Stimulated activated naive CD8-positive, alpha-beta T cell treated with anti-CD3 and anti-CD28 coated beads, Interleukin-15, Interleukin-2, amounts not matched to agents 100 U/mL and 50 U/mL, for 24 hours (primary cell): ENCODE measurements around the gene KRTAP10-1.
"Not testable (repeated sequence)": the region's sequence is repeated elsewhere in the genome, so short reads cannot be mapped to it uniquely, and the experiment has no call there.

Experiments
- ATAC-seq: fragments of 150-1000 bp; cut with Tn5 transposase; one replicate; pipeline ENCODE4 v1.10.0; 2021
- DNase-seq: peaks from one replicate; pipeline ENCODE4 v3.0.0; 2021

Gene KRTAP10-1

GRCh38 chr21:44539991-44540666 is at the start of gene KRTAP10-1:
TSS of gene KRTAP10-1 (minus strand) at chr21:44540195. CDS start at chr21:44540150, 45 bp downstream.
- ATAC-seq (no peak), DNase-seq (no peak)

GRCh38 chr21:44589094-44589493 is 49.1 kb upstream of the KRTAP10-1 start:
- no peak for DNase-seq
- no peak for ATAC-seq

- ATAC-seq (no peak), DNase-seq (no peak)
These were observed 45.9 kb upstream of the KRTAP10-1 start for GRCh38 chr21:44585892-44586291.

- no peak for DNase-seq
- ATAC-seq = peak; percentile 32
These were observed 43.8 kb upstream of the KRTAP10-1 start for GRCh38 chr21:44583800-44584147.

- ATAC-seq (no peak), DNase-seq (no peak)
These were observed 43.2 kb upstream of the KRTAP10-1 start for GRCh38 chr21:44583089-44583799.

- ATAC-seq = no peak
- no peak for DNase-seq
These were observed 42.1 kb upstream of the KRTAP10-1 start for GRCh38 chr21:44582055-44582454.

GRCh38 chr21:44581158-44581557 is 41.2 kb upstream of the KRTAP10-1 start:
- no peak for DNase-seq
- no peak for ATAC-seq

GRCh38 chr21:44580231-44580821 is 40.3 kb upstream of the KRTAP10-1 start, which contains the start of gene KRTAP10-5:
TSS of gene KRTAP10-5 (minus strand) at chr21:44580604. CDS start at chr21:44580578, 26 bp downstream.
- not testable (repeated sequence) for DNase-seq, ATAC-seq

- no peak for DNase-seq
- no peak for ATAC-seq
These were observed 39.8 kb upstream of the KRTAP10-1 start for GRCh38 chr21:44579833-44580144.

GRCh38 chr21:44579056-44579832 is 39.2 kb upstream of the KRTAP10-1 start:
- ATAC-seq (peak; percentile 19), DNase-seq (no peak)

GRCh38 chr21:44578371-44579055 is 38.5 kb upstream of the KRTAP10-1 start:
- ATAC-seq = no peak
- DNase-seq = no peak

- ATAC-seq (no peak), DNase-seq (no peak)
These were observed 36.0 kb upstream of the KRTAP10-1 start for GRCh38 chr21:44576025-44576420.

- DNase-seq (no peak), ATAC-seq (no peak)
These were observed 35.5 kb upstream of the KRTAP10-1 start for GRCh38 chr21:44575307-44576024.

GRCh38 chr21:44574457-44575306 is 34.7 kb upstream of the KRTAP10-1 start:
- DNase-seq (no peak), ATAC-seq (no peak)

GRCh38 chr21:44573630-44574456 is 33.8 kb upstream of the KRTAP10-1 start, which contains the start of gene KRTAP10-4:
TSS of gene KRTAP10-4 (plus strand) at chr21:44573729. CDS start at chr21:44573759, 30 bp downstream.
- ATAC-seq, DNase-seq: not testable (repeated sequence)

GRCh38 chr21:44572959-44573583 is 33.1 kb upstream of the KRTAP10-1 start:
- ATAC-seq = no peak
- DNase-seq = no peak

- DNase-seq (no peak), ATAC-seq (no peak)
These were observed 32.1 kb upstream of the KRTAP10-1 start for GRCh38 chr21:44571844-44572782.

- DNase-seq (no peak), ATAC-seq (no peak)
These were observed 31.3 kb upstream of the KRTAP10-1 start for GRCh38 chr21:44571296-44571695.
